Activated CD8-positive, alpha-beta T cell treated with anti-CD3 and anti-CD28 coated beads for 36 hours (primary cell): ENCODE results near the gene PDLIM7. TPM values are rescaled to one million over a fixed set of nuclear protein-coding genes. Genes with fewer than 3 reads are reported as not detected.

Experiments
- ATAC-seq: fragments of 200-7000 bp; cut with Tn5 transposase; one replicate; pipeline ENCODE4 v1.10.0; 2021; ENCODE audit warnings: mild to moderate bottlenecking, moderate library complexity
- CTCF ChIA-PET: fragments of 350-600 bp; sonication (Branson Sonifier 250); formaldehyde crosslinking; loops from one replicate; lab custom pipeline; 2021; ENCODE audit warnings: antibody characterized with exemption; lab: Charles Lee
- POLR2A ChIA-PET: fragments of 350-600 bp; sonication (Branson Sonifier 250); formaldehyde crosslinking; loops from one replicate; lab custom pipeline; 2021; ENCODE audit warnings: antibody characterized with exemption; lab: Charles Lee
- DNase-seq: peaks from one replicate; pipeline ENCODE4 v3.0.0-alpha.2; 2020
- H3K27ac Mint-ChIP-seq: one replicate; pipeline ENCODE4 v1.8.0; 2021; ENCODE audit warnings: mild to moderate bottlenecking, mixed read lengths
- H3K27me3 Mint-ChIP-seq: one replicate; pipeline ENCODE4 v1.8.0; 2021; ENCODE audit warnings: mixed read lengths
- H3K36me3 Mint-ChIP-seq: one replicate; pipeline ENCODE4 v1.8.0; 2021; ENCODE audit warnings: low read depth, mixed read lengths
- H3K4me1 Mint-ChIP-seq: one replicate; pipeline ENCODE4 v1.8.0; 2021; ENCODE audit warnings: low read depth, mixed read lengths
- H3K4me3 Mint-ChIP-seq: one replicate; pipeline ENCODE4 v1.8.0; 2021; ENCODE audit warnings: mild to moderate bottlenecking, moderate library complexity, mixed read lengths
- H3K9me3 Mint-ChIP-seq: one replicate; pipeline ENCODE4 v1.8.0; 2021; ENCODE audit warnings: mixed read lengths
- CTCF ChIP-seq: fragments of 200-600 bp; IDR thresholded peaks from one replicate; pipeline ENCODE4 v1.8.0; 2022; ENCODE audit warnings: antibody characterized with exemption, mild to moderate bottlenecking
- intact Hi-C: fragments of 100-400 bp; cut with micrococcal nuclease; formaldehyde crosslinking; loops from one replicate; pipeline ENCODE4 v1.10.0; 2022
- total RNA-seq, 2 experiments: library from RNA; stranded (reverse); gene quantifications; one replicate each; pipeline ENCODE4 v1.2.3, GENCODE V29; 2021

PDLIM7 gene
- total RNA-seq, 2 experiments from 2014 or later, result 68.4 to 73.0 TPM

- ChIA-PET CTCF (interaction anchor here (0.7 to 17.9 kb wide), 13 partner anchors 9 to 675 kb away, joined by 3 to 415 read pairs (median 4); partner anchors contain the start of genes F12 and PFN3), POLR2A (interaction anchor here (0.5 to 22.1 kb wide), 19 partner anchors 9 to 442 kb away, joined by 3 to 606 read pairs (median 4); partner anchors contain the start of genes DBN1, F12, GRK6 and LMAN2)
- no peak for TF ChIP-seq CTCF
- Mint-ChIP-seq H3K4me1 (peaks cover 44% of the 10 kb centered on the region), H3K9me3 (no peaks in the 10 kb centered on the region), H3K4me3 (peak overlapping the region; percentile 71), H3K36me3 (peaks cover 18% of the 10 kb centered on the region), H3K27me3 (no peaks in the 10 kb centered on the region), H3K27ac (peak overlapping the region; percentile 80)
- DNase-seq (no peak), ATAC-seq (no peak)
- intact Hi-C loops, result no loop called here
Observed at GRCh38 chr5:177445917-177446199, 51.5 kb downstream of the PDLIM7 start.

DNA sequence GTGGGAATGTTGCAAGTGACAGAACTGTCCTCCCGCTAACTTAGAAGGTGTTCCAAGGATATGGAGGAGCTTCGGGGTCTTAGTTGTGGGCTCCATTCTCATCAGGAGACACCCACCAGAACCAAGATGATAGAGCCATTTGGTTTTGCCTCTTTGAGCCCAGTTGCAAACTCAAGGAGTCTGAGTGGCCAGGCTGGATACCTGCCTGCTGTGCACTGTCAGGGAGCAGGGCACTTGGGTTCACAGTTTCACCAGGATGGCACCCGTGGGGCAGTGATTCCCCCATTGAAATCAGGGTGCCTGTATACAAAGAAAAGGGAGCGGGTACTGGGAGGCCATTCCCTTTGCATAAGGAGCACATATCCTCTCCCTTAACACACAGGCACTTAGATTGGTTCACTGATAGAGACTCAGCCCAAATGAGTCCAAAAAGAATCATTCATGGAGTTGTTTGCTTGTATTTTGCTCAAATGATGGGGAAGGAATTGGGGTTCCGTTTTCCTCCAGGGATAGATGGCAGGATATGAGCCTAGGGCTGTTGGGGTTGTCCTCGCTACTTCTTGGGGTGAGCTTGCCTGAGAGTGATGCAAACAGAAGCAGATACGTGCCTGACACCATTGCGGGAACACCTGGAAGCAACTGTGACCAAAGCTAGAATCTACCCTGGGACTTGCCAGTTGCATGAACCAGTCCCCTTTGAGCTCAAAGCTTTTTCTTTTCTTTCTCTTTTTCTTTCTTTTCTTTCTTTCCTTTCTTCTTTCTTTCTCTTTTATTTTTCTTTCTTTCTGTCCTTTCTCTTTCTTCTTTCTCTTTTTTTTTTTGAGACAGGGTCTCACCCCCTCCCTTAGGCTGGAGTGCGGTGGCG lies 52.1 kb downstream of the PDLIM7 start:
- CTCF ChIA-PET, result interaction anchor here (0.7 to 17.9 kb wide), 16 partner anchors 8 to 676 kb away, joined by 3 to 415 read pairs (median 4); partner anchors contain the start of genes F12, GRK6 and PFN3

DNA sequence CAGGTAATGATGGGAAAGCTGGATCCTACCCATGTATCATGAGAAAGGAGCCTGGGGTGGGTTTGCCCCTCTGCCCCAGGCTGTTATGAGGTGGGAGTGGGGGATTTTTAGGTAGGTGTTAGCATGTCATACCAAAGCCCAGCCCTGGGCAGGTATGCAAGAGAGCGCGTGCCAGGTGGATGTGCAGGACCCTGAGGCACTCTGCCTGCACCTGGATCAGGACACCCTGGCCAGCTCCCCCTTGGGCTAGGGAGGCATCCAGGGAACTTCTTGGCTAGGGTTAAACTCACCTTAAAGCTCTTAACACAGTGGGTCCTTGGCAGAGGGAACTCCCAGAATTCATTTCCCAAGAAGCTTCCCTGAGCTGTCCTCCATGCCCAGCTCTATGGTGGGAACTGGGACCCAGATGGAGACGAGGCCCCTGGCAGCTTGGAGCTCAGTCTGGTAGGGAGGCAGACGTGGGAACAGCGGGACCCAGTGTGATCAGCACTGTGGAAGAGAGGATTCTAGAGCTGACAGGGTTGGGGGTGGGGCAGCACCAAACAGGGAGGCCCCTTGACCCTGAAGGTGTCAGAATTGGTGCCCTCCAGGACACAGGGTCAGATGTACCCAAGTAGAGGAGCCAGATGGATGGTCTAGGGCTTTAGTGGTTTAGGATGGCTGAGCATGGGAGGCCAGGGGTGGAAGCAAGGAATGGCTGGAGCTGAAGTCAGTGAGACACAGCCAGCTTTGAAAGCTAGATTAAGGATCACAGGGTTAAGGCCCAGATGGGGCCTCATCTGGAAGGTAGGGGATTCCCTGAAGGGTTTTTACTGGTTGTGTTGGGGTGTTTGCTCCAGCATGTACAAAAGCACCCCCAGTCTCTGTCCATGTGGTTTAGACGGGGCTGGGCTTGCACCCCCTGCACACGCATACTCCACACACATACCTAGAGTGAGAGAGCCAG lies 53.0 kb downstream of the PDLIM7 start:
- Mint-ChIP-seq H3K4me3 (peak overlapping the region; percentile 71), H3K27me3 (no peaks in the 10 kb centered on the region), H3K27ac (peak overlapping the region; percentile 80), H3K9me3 (no peaks in the 10 kb centered on the region), H3K36me3 (peaks cover 30% of the 10 kb centered on the region), H3K4me1 (peaks cover 57% of the 10 kb centered on the region)
- ATAC-seq (peak; percentile 6), DNase-seq (no peak)
- TF ChIP-seq CTCF, result no peak
- ChIA-PET POLR2A (interaction anchor here (0.6 to 22.1 kb wide), 13 partner anchors 11 to 84 kb away, joined by 3 to 606 read pairs (median 6); partner anchors contain the start of genes DBN1, GRK6 and PFN3), CTCF (interaction anchor here (0.7 to 17.9 kb wide), 10 partner anchors 11 to 310 kb away, joined by 3 to 415 read pairs (median 6); partner anchors contain the start of genes F12, GRK6 and PFN3)
- intact Hi-C loops, result no loop called here

More for the DNA sequence above, 52.1 kb downstream of the PDLIM7 start:
- peaks cover 21% of the 10 kb centered on the region for H3K36me3 Mint-ChIP-seq
- H3K4me3 Mint-ChIP-seq, result peak overlapping the region; percentile 71
- TF ChIP-seq CTCF, result no peak
- DNase-seq (peak; percentile 54), ATAC-seq (no peak)
- POLR2A ChIA-PET, result interaction anchor here (0.5 to 22.1 kb wide), 18 partner anchors 10 to 442 kb away, joined by 3 to 606 read pairs (median 4); partner anchors contain the start of genes DBN1, F12, GRK6 and PFN3
- H3K9me3 Mint-ChIP-seq, result no peaks in the 10 kb centered on the region
- H3K27me3 Mint-ChIP-seq, result no peaks in the 10 kb centered on the region
- intact Hi-C loops, result no loop called here
- H3K27ac Mint-ChIP-seq, result peak overlapping the region; percentile 80
- peaks cover 48% of the 10 kb centered on the region for H3K4me1 Mint-ChIP-seq

DNA sequence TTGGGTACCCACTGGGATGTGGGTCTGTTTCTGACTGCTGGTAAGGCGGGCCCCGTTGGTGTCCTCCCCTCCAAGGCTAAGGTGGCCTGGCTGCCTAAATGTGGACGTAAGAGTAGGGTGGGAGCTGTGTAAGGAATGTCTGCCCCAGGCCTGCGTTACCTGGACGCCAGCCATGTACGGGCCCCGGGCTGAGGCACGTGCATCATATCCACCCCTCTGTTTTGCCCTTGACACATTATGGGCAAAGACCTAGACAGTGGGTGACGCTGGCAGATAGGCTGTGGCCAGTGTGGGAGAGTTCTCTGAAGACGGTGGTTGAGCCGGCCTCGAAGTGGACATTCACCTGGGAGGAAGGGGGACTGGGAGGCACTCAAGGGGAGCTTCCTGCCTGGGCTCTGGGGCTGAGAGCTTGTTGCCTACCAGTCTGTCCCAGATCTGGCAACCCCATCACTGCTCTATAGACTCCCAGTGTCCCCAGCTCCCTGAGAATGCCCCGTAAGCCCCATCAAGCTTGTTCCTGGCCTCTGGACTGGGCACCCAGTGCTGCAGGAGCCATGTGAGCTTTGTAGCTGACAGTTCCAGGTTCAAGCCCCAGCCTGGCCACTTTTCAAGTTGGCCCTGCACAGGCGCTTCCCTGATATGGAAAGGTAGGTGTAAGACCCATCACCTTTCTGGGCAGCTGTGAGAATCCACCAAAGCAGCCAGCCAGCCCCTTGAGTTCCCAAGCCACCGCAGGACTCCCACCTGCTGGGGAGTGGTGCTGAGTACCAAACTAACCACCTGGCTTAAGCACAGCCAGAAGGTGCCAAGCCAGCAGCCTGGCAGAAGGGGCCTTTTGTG lies 54.0 kb downstream of the PDLIM7 start:
- TF ChIP-seq CTCF, result no peak
- Mint-ChIP-seq H3K27me3 (no peaks in the 10 kb centered on the region), H3K27ac (peak overlapping the region; percentile 80), H3K4me3 (no peak overlapping the region), H3K4me1 (peaks cover 59% of the 10 kb centered on the region), H3K9me3 (no peaks in the 10 kb centered on the region), H3K36me3 (peaks cover 34% of the 10 kb centered on the region)
- ATAC-seq (no peak), DNase-seq (no peak)
- ChIA-PET POLR2A (interaction anchor here (0.5 to 22.1 kb wide), 10 partner anchors 12 to 131 kb away, joined by 3 to 606 read pairs (median 6); partner anchors contain the start of genes DBN1, F12, GRK6 and MXD3), CTCF (interaction anchor here (0.7 to 17.9 kb wide), 6 partner anchors 12 to 134 kb away, joined by 3 to 415 read pairs (median 54); partner anchors contain the start of genes F12, GRK6 and PFN3)
- intact Hi-C loops, result no loop called here
